ENCODE results near the gene FTCD.
A peak's percentile ranks its signal among the peaks of the same experiment; 100 is the strongest.

FTCD gene

GRCh38 chr21:46100426-46100825 is 55.0 kb downstream of the FTCD start:
- Histone ChIP-seq H3K36me3 (ENCODE audit: insufficient read depth, low read depth, low read length) (no peaks in the 10 kb centered on the region), H3K9me3 (ENCODE audit: insufficient read depth, low read depth, low read length) (no peaks in the 10 kb centered on the region; the same call in none of the 2 replicates), H3K4me3 (ENCODE audit: low read length) (no peak overlapping the region), H3K4me1 (ENCODE audit: insufficient read depth, low read length) (no peaks in the 10 kb centered on the region; the same call in 1 of the 2 replicates), H3K27me3 (ENCODE audit: insufficient read depth, low read length) (peaks cover 31% of the 10 kb centered on the region), H3K27ac (ENCODE audit: low read length) (no peak overlapping the region), H3K9ac (ENCODE audit: low read depth, low read length) (no peak overlapping the region)

- Histone ChIP-seq H3K27ac (ENCODE audit: low read length) (no peak overlapping the region), H3K9ac (ENCODE audit: low read depth, low read length) (no peak overlapping the region), H3K9me3 (ENCODE audit: insufficient read depth, low read depth, low read length) (no peaks in the 10 kb centered on the region; the same call in none of the 2 replicates), H3K4me3 (ENCODE audit: low read length) (no peak overlapping the region), H3K27me3 (ENCODE audit: insufficient read depth, low read length) (peaks cover 31% of the 10 kb centered on the region), H3K4me1 (ENCODE audit: insufficient read depth, low read length) (no peaks in the 10 kb centered on the region; the same call in 1 of the 2 replicates), H3K36me3 (ENCODE audit: insufficient read depth, low read depth, low read length) (no peaks in the 10 kb centered on the region)
Measured at GRCh38 chr21:46100020-46100419, 55.4 kb downstream of the FTCD start.

- Histone ChIP-seq H3K9me3 (ENCODE audit: insufficient read depth, low read depth, low read length) (no peaks in the 10 kb centered on the region; the same call in none of the 2 replicates), H3K9ac (ENCODE audit: low read depth, low read length) (no peak overlapping the region), H3K4me3 (ENCODE audit: low read length) (no peak overlapping the region; the same call in 1 of the 2 replicates), H3K27ac (ENCODE audit: low read length) (no peak overlapping the region), H3K27me3 (ENCODE audit: insufficient read depth, low read length) (peaks cover 31% of the 10 kb centered on the region), H3K4me1 (ENCODE audit: insufficient read depth, low read length) (no peaks in the 10 kb centered on the region; the same call in 1 of the 2 replicates), H3K36me3 (ENCODE audit: insufficient read depth, low read depth, low read length) (no peaks in the 10 kb centered on the region)
Measured at GRCh38 chr21:46099476-46099875, 55.9 kb downstream of the FTCD start.

GRCh38 chr21:46098303-46099141 is 56.9 kb downstream of the FTCD start:
- Histone ChIP-seq H3K9ac (ENCODE audit: low read depth, low read length) (no peak overlapping the region), H3K27me3 (ENCODE audit: insufficient read depth, low read length) (peaks cover 31% of the 10 kb centered on the region), H3K4me3 (ENCODE audit: low read length) (peak overlapping the region; percentile 52; the same call in 1 of the 2 replicates), H3K36me3 (ENCODE audit: insufficient read depth, low read depth, low read length) (no peaks in the 10 kb centered on the region), H3K27ac (ENCODE audit: low read length) (no peak overlapping the region), H3K4me1 (ENCODE audit: insufficient read depth, low read length) (no peaks in the 10 kb centered on the region; the same call in 1 of the 2 replicates), H3K9me3 (ENCODE audit: insufficient read depth, low read depth, low read length) (peaks cover 2% of the 10 kb centered on the region)

- no peak within 1 kb of the TSS for H3K9ac ChIP-seq (ENCODE audit: low read depth, low read length)
- H3K27me3 ChIP-seq (ENCODE audit: insufficient read depth, low read length): peaks cover 31% of the 10 kb centered on the region
- peaks cover 11% of the 10 kb centered on the region for H3K9me3 ChIP-seq (ENCODE audit: insufficient read depth, low read depth, low read length)
- peak within 1 kb of the TSS; percentile 52; the same call in 1 of the 2 replicates for H3K4me3 ChIP-seq (ENCODE audit: low read length)
- H3K27ac ChIP-seq (ENCODE audit: low read length): no peak within 1 kb of the TSS
- H3K4me1 ChIP-seq (ENCODE audit: insufficient read depth, low read length): no peaks in the 10 kb centered on the region; the same call in 1 of the 2 replicates
- H3K36me3 ChIP-seq (ENCODE audit: insufficient read depth, low read depth, low read length): no peaks in the 10 kb centered on the region
Measured at GRCh38 chr21:46097336-46098293, 57.8 kb downstream of the FTCD start, which contains the start of gene COL6A2. Gene COL6A2 (plus strand): TSS chr21:46098112.

GRCh38 chr21:46096596-46097335 is 58.6 kb downstream of the FTCD start:
- no peaks in the 10 kb centered on the region for H3K36me3 ChIP-seq (ENCODE audit: insufficient read depth, low read depth, low read length)
- H3K9me3 ChIP-seq (ENCODE audit: insufficient read depth, low read depth, low read length): peaks cover 19% of the 10 kb centered on the region
- H3K4me1 ChIP-seq (ENCODE audit: insufficient read depth, low read length): no peaks in the 10 kb centered on the region; the same call in 1 of the 2 replicates
- peaks cover 31% of the 10 kb centered on the region for H3K27me3 ChIP-seq (ENCODE audit: insufficient read depth, low read length)
- peak overlapping the region; percentile 49; the same call in 1 of the 2 replicates for H3K4me3 ChIP-seq (ENCODE audit: low read length)
- H3K9ac ChIP-seq (ENCODE audit: low read depth, low read length): no peak overlapping the region
- no peak overlapping the region for H3K27ac ChIP-seq (ENCODE audit: low read length)

GRCh38 chr21:46095814-46096595 is 59.4 kb downstream of the FTCD start:
- no peaks in the 10 kb centered on the region; the same call in 1 of the 2 replicates for H3K4me1 ChIP-seq (ENCODE audit: insufficient read depth, low read length)
- no peak overlapping the region for H3K27ac ChIP-seq (ENCODE audit: low read length)
- H3K4me3 ChIP-seq (ENCODE audit: low read length): no peak overlapping the region
- no peaks in the 10 kb centered on the region for H3K36me3 ChIP-seq (ENCODE audit: insufficient read depth, low read depth, low read length)
- peaks cover 31% of the 10 kb centered on the region for H3K27me3 ChIP-seq (ENCODE audit: insufficient read depth, low read length)
- peaks cover 27% of the 10 kb centered on the region for H3K9me3 ChIP-seq (ENCODE audit: insufficient read depth, low read depth, low read length)
- H3K9ac ChIP-seq (ENCODE audit: low read depth, low read length): no peak overlapping the region

- H3K4me3 ChIP-seq (ENCODE audit: low read length): no peak overlapping the region
- H3K9ac ChIP-seq (ENCODE audit: low read depth, low read length): no peak overlapping the region
- no peak overlapping the region for H3K27ac ChIP-seq (ENCODE audit: low read length)
- no peaks in the 10 kb centered on the region; the same call in 1 of the 2 replicates for H3K4me1 ChIP-seq (ENCODE audit: insufficient read depth, low read length)
- H3K27me3 ChIP-seq (ENCODE audit: insufficient read depth, low read length): peaks cover 31% of the 10 kb centered on the region
- H3K9me3 ChIP-seq (ENCODE audit: insufficient read depth, low read depth, low read length): peaks cover 28% of the 10 kb centered on the region
- H3K36me3 ChIP-seq (ENCODE audit: insufficient read depth, low read depth, low read length): no peaks in the 10 kb centered on the region
Measured at GRCh38 chr21:46095083-46095719, 60.2 kb downstream of the FTCD start.

- Histone ChIP-seq H3K9me3 (ENCODE audit: insufficient read depth, low read depth, low read length) (peaks cover 28% of the 10 kb centered on the region), H3K9ac (ENCODE audit: low read depth, low read length) (no peak overlapping the region), H3K36me3 (ENCODE audit: insufficient read depth, low read depth, low read length) (no peaks in the 10 kb centered on the region), H3K27ac (ENCODE audit: low read length) (no peak overlapping the region), H3K27me3 (ENCODE audit: insufficient read depth, low read length) (peaks cover 25% of the 10 kb centered on the region), H3K4me1 (ENCODE audit: insufficient read depth, low read length) (no peaks in the 10 kb centered on the region; the same call in 1 of the 2 replicates), H3K4me3 (ENCODE audit: low read length) (no peak overlapping the region)
Measured at GRCh38 chr21:46094401-46095082, 60.8 kb downstream of the FTCD start.
